Mesenchymal stem cell (in vitro differentiated cells and primary cell): ENCODE results near the gene CCDC144A.
"Not testable (repeated sequence)": the region's sequence is repeated elsewhere in the genome, so short reads cannot be mapped to it uniquely, and the experiment has no call there.

Experiments
- DNase-seq: peaks from one replicate; pipeline ENCODE4 v3.0.0-alpha.2; 2013
- H2AFZ ChIP-seq: one replicate; pipeline ENCODE4 v1.6.1; 2013; ENCODE audit warnings: low read depth, mild to moderate bottlenecking, control low read depth, inconsistent platforms, low read length, moderate library complexity
- H2AK5ac ChIP-seq: 2 replicates; pipeline ENCODE4 v1.6.1; 2013; ENCODE audit warnings: low read length, moderate library complexity, mild to moderate bottlenecking, inconsistent platforms; ENCODE audit not compliant: severe bottlenecking
- H2BK120ac ChIP-seq: one replicate; pipeline ENCODE4 v1.6.1; 2013; ENCODE audit warnings: low read depth, mild to moderate bottlenecking, inconsistent platforms, low read length, moderate library complexity
- H2BK12ac ChIP-seq, 2 experiments: one replicate each; pipeline ENCODE4 v1.6.1; 2013; ENCODE audit warnings: inconsistent platforms in 2 of 2, low read length in 2 of 2, mild to moderate bottlenecking in 2 of 2, moderate library complexity in 2 of 2, control low read depth in 1 of 2
- H2BK15ac ChIP-seq: one replicate; pipeline ENCODE4 v1.6.1; 2013; ENCODE audit warnings: mild to moderate bottlenecking, low read depth, inconsistent platforms; ENCODE audit not compliant: poor library complexity, severe bottlenecking
- H2BK5ac ChIP-seq: 2 replicates; pipeline ENCODE4 v1.6.1; 2013; ENCODE audit warnings: low read depth, mild to moderate bottlenecking, low read length, control low read depth, inconsistent platforms; ENCODE audit not compliant: poor library complexity, severe bottlenecking
- H3K14ac ChIP-seq, 2 experiments: one replicate each; pipeline ENCODE4 v1.6.1; 2013; ENCODE audit warnings: inconsistent platforms in 2 of 2, low read length in 2 of 2, control low read depth in 1 of 2, mild to moderate bottlenecking in 1 of 2, moderate library complexity in 1 of 2
- H3K18ac ChIP-seq, 2 experiments: one replicate each; pipeline ENCODE4 v1.6.1; 2013; ENCODE audit warnings: inconsistent platforms in 2 of 2, low read length in 2 of 2, control low read depth in 1 of 2, low read depth in 1 of 2, mild to moderate bottlenecking in 1 of 2
- H3K23ac ChIP-seq, 2 experiments: one replicate each; pipeline ENCODE4 v1.6.1; 2013; ENCODE audit warnings: inconsistent platforms in 2 of 2, low read length in 2 of 2, mild to moderate bottlenecking in 2 of 2, moderate library complexity in 2 of 2, control low read depth in 1 of 2
- H3K27ac ChIP-seq: 2 replicates; pipeline ENCODE4 v1.5.1; 2013; ENCODE audit warnings: mild to moderate bottlenecking, moderate library complexity, low read length, control low read depth, inconsistent platforms; ENCODE audit not compliant: poor library complexity, severe bottlenecking
- H3K27me3 ChIP-seq, 2 experiments: 2 replicates each; pipeline versions ENCODE4 v1.6.1 to v1.7.0; 2013; ENCODE audit warnings: low read length in 2 of 2, mild to moderate bottlenecking in 2 of 2, moderate library complexity in 2 of 2, control low read depth in 1 of 2, inconsistent platforms in 1 of 2; ENCODE audit not compliant: control insufficient read depth in 1 of 2, insufficient read depth in 1 of 2
- H3K36me3 ChIP-seq, 2 experiments: 2 replicates each; pipeline versions ENCODE4 v1.6.1 to v1.7.0; 2013; ENCODE audit warnings: low read length in 2 of 2, control low read depth in 1 of 2, inconsistent platforms in 1 of 2, low read depth in 1 of 2, mild to moderate bottlenecking in 1 of 2; ENCODE audit not compliant: insufficient read depth in 2 of 2, control insufficient read depth in 1 of 2
- H3K4ac ChIP-seq, 2 experiments: one replicate each; pipeline ENCODE4 v1.6.1; 2013; ENCODE audit warnings: inconsistent platforms in 2 of 2, low read length in 2 of 2, mild to moderate bottlenecking in 2 of 2, moderate library complexity in 2 of 2, control low read depth in 1 of 2, low read depth in 1 of 2
- H3K4me1 ChIP-seq: 2 replicates; pipeline ENCODE4 v1.6.1; 2013; ENCODE audit warnings: low read depth, low read length, control low read depth; ENCODE audit not compliant: control insufficient read depth, insufficient read depth
- H3K4me2 ChIP-seq: 2 replicates; pipeline ENCODE4 v1.6.1; 2013; ENCODE audit warnings: low read length, mild to moderate bottlenecking, inconsistent platforms; ENCODE audit not compliant: poor library complexity, severe bottlenecking
- H3K4me3 ChIP-seq, 2 experiments: 2 replicates each; pipeline versions ENCODE4 v1.5.1 to v1.7.0; 2013; ENCODE audit warnings: low read length in 2 of 2, mild to moderate bottlenecking in 2 of 2, control low read depth in 1 of 2, low read depth in 1 of 2; ENCODE audit not compliant: insufficient read depth in 1 of 2
- H3K79me1 ChIP-seq: replicated peaks from 2 replicates; pipeline ENCODE4 v1.6.1; 2013; ENCODE audit warnings: mild to moderate bottlenecking, control low read depth, low read length, inconsistent platforms; ENCODE audit not compliant: poor library complexity, severe bottlenecking
- H3K9ac ChIP-seq: 2 replicates; pipeline ENCODE4 v1.7.0; 2013; ENCODE audit warnings: mild to moderate bottlenecking, low read length, moderate library complexity
- H3K9me3 ChIP-seq: 2 replicates; pipeline ENCODE4 v1.7.0; 2013; ENCODE audit warnings: mild to moderate bottlenecking, low read length; ENCODE audit not compliant: control insufficient read depth
- H4K8ac ChIP-seq: one replicate; pipeline ENCODE4 v1.6.1; 2013; ENCODE audit warnings: inconsistent platforms, mild to moderate bottlenecking, low read length, moderate library complexity
- H4K91ac ChIP-seq: one replicate; pipeline ENCODE4 v1.6.1; 2013; ENCODE audit warnings: mild to moderate bottlenecking, low read length, inconsistent platforms
- WGBS: methylation state at CpG from one replicate; pipeline ENCODE4 v1.1.7; 2013; ENCODE audit warnings: mixed read lengths; 5-methylcytosine and 5-hydroxymethylcytosine counted together

Gene CCDC144A

GRCh38 chr17:16757520-16757919 lies 67.5 kb downstream of the CCDC144A start:
- H3K14ac ChIP-seq, H3K4me2 ChIP-seq, H4K8ac ChIP-seq, H3K79me1 ChIP-seq, H3K36me3 ChIP-seq, H3K4me3 ChIP-seq, H3K23ac ChIP-seq, H4K91ac ChIP-seq, H3K4ac ChIP-seq, H2BK5ac ChIP-seq, H2BK15ac ChIP-seq, H3K27ac ChIP-seq, H3K18ac ChIP-seq, H3K27me3 ChIP-seq, H2BK120ac ChIP-seq, H2AFZ ChIP-seq, DNase-seq, H2BK12ac ChIP-seq, H2AK5ac ChIP-seq, H3K9me3 ChIP-seq, H3K9ac ChIP-seq, H3K4me1 ChIP-seq: not testable (repeated sequence)
- whole genome bisulfite sequencing = no CpG with 5 or more reads among the region's 3 CpGs

- no CpG with 5 or more reads among the region's 3 CpGs for WGBS
- not testable (repeated sequence) for H2BK5ac ChIP-seq, H3K4me1 ChIP-seq, H3K14ac ChIP-seq, H2AFZ ChIP-seq, H3K27me3 ChIP-seq, H3K79me1 ChIP-seq, H2BK15ac ChIP-seq, H3K23ac ChIP-seq, H2BK120ac ChIP-seq, DNase-seq, H3K18ac ChIP-seq, H3K27ac ChIP-seq, H4K8ac ChIP-seq, H3K9ac ChIP-seq, H4K91ac ChIP-seq, H3K36me3 ChIP-seq, H2BK12ac ChIP-seq, H3K9me3 ChIP-seq, H2AK5ac ChIP-seq, H3K4me3 ChIP-seq, H3K4ac ChIP-seq, H3K4me2 ChIP-seq
These were observed 68.1 kb downstream of the CCDC144A start for GRCh38 chr17:16758177-16758576.

GRCh38 chr17:16768290-16769175 lies 78.5 kb downstream of the CCDC144A start:
- H2BK12ac ChIP-seq, H2BK5ac ChIP-seq: not testable (repeated sequence)
- no CpG with 5 or more reads among the region's 2 CpGs for WGBS

GRCh38 chr17:16772394-16773145 lies 82.5 kb downstream of the CCDC144A start:
- not testable (repeated sequence) for H4K91ac ChIP-seq, H2BK12ac ChIP-seq, H4K8ac ChIP-seq, H2BK15ac ChIP-seq, H3K4ac ChIP-seq, H3K79me1 ChIP-seq, H3K14ac ChIP-seq, H3K27me3 ChIP-seq, H2BK5ac ChIP-seq, H3K4me2 ChIP-seq, H3K18ac ChIP-seq, H3K9me3 ChIP-seq, DNase-seq, H2BK120ac ChIP-seq, H2AFZ ChIP-seq, H3K36me3 ChIP-seq, H3K4me1 ChIP-seq, H3K4me3 ChIP-seq, H3K27ac ChIP-seq, H2AK5ac ChIP-seq, H3K9ac ChIP-seq, H3K23ac ChIP-seq
- WGBS = no CpG with 5 or more reads among the region's 4 CpGs

More at GRCh38 chr17:16768290-16769175, 78.5 kb downstream of the CCDC144A start:
- H3K4me2 ChIP-seq, H3K9ac ChIP-seq, H3K4ac ChIP-seq, H3K9me3 ChIP-seq, H3K27me3 ChIP-seq, H2AK5ac ChIP-seq, H2BK120ac ChIP-seq, H3K18ac ChIP-seq, H4K91ac ChIP-seq, H3K36me3 ChIP-seq, H3K14ac ChIP-seq, H3K27ac ChIP-seq, H3K23ac ChIP-seq, H2BK15ac ChIP-seq, H3K4me1 ChIP-seq, DNase-seq, H3K79me1 ChIP-seq, H2AFZ ChIP-seq, H3K4me3 ChIP-seq, H4K8ac ChIP-seq: not testable (repeated sequence)
